Fibroblast of lung (primary cell): Measurements from ENCODE around the gene ZC3HAV1.

Experiments
- CTCF ChIP-seq, 2 donors: IDR thresholded peaks in 1 of 2; conservative IDR thresholded peaks in 1 of 2; 1 replicate in 1 of 2; 2 replicates in 1 of 2; pipeline ENCODE4 v1.5.1; 2011 to 2012; ENCODE audit warnings: low read length in 2 of 2, control low read depth in 1 of 2, inconsistent platforms in 1 of 2, low read depth in 1 of 2, mild to moderate bottlenecking in 1 of 2
- EZH2 ChIP-seq: IDR thresholded peaks from 2 replicates; pipeline ENCODE4 v1.5.1; 2012; ENCODE audit warnings: low read length, control low read depth, mild to moderate bottlenecking; ENCODE audit errors: missing control alignments

DNA sequence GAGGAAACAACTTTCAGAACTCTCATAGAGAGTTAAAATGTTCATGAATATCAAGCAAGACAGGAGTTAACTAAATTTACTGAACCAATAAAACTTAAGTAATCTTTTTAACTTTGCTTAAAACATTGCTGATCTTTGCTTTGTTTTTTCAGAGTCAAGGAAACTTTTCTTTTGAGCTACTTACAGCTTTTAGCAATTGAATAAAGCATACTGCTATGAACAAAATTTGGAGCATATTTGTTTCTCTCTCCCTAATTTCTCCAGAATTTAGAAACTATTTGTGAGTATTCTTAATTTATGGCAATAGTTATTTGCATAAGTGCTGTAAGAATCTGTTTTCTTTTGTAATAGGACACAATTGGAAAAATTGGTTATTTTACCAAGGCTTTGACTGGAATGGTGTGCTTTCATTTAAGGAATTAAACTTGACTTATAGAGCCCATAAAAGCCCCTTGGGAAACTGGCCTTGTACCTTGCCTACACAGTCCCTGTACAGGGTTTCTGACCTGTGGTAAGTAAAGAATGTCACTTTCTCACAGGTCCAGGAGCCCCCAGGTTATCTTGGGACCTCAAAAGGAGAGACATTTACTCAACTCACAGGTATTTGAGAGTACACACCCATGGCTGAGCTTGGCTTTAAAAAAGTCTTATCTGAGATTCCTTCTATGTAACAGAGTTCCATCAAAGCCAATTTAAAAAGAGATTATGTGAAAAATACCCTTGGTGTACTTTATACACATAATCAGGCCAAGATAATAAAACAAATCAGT lies 105.0 kb downstream of the ZC3HAV1 start:
- TF ChIP-seq CTCF (conservative IDR thresholded peaks at IDR 0.05 in 1 of 2, IDR thresholded peaks at IDR 0.05 in 1 of 2; ENCODE audit: low read depth in 1 of 2, low read length in 2 of 2) (no peak), EZH2 (no peak)
